ENCODE results near the gene ADGRD1.

Gene ADGRD1

DNA sequence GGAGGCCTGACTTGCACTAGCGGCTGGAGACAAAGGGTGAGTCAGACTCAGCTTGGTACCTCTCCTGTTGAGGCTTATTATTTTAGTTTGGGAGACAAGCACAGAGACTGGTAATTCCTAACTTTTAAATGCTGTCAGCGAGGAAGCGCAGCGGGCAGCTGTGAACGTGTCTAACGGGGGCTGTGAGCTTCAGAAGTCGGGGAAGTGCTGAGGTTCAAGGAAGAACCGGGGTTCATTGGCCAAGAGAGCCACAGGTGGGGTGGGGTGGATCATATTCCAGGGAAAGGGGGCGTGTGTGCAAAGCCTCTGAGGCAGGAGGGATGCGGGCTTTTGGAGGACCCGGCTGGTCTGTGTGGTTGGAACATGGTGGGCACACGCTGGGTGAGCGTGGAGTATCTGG, 36.1 kb upstream of the ADGRD1 start:
- H3K4me3 ChIP-seq (ENCODE audit: low read depth, low read length), result no peak overlapping the region
- TF ChIP-seq CTCF (IDR thresholded peaks at IDR 0.05; ENCODE audit: borderline replicate concordance, insufficient read depth, low read depth, low read length), result no peak

- TF ChIP-seq CTCF (IDR thresholded peaks at IDR 0.05; ENCODE audit: borderline replicate concordance, insufficient read depth, low read depth, low read length), result no peak
- no peak overlapping the region for H3K4me3 ChIP-seq (ENCODE audit: low read depth, low read length)
These were observed 34.6 kb upstream of the ADGRD1 start for GRCh38 chr12:130919086-130919485.

GRCh38 chr12:130920119-130920703, 33.5 kb upstream of the ADGRD1 start:
- no peak for TF ChIP-seq CTCF (IDR thresholded peaks at IDR 0.05; ENCODE audit: borderline replicate concordance, insufficient read depth, low read depth, low read length)
- no peak overlapping the region for H3K4me3 ChIP-seq (ENCODE audit: low read depth, low read length)

DNA sequence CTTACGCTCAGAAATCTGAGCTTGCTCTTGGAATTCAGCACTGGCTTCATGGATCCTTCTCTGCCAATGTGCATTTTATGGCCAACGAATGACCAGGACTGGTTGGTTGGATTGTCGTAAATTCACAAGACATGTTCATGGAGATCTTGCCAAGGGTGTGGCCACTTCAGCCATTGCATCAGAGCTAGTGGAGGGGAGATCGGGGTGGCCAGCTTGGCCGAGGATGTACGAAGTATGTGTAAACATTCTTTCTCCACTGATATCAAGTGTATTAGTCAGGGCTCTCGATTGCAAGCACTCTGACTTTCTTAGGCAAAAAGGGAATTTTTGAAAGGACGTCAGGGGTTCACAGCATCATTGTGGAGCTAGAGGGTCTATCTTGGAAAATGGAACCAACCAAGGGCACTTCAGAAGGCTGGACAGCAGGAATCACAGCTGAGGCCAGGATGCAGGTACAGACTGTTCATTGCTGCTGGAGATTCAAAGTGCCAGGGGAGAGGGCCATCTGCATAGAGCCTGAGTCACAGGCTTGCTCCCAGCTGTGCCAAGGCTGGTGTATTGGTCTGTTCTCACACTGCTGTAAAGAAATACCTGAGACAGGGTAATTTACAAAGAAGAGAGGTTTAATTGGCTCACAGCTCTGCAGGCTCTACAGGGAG, 32.9 kb upstream of the ADGRD1 start:
- no peak for TF ChIP-seq CTCF (IDR thresholded peaks at IDR 0.05; ENCODE audit: borderline replicate concordance, insufficient read depth, low read depth, low read length)
- no peak overlapping the region for H3K4me3 ChIP-seq (ENCODE audit: low read depth, low read length)

GRCh38 chr12:130922511-130922953, 31.2 kb upstream of the ADGRD1 start:
- no peak for TF ChIP-seq CTCF (IDR thresholded peaks at IDR 0.05; ENCODE audit: borderline replicate concordance, insufficient read depth, low read depth, low read length)
- H3K4me3 ChIP-seq (ENCODE audit: low read depth, low read length), result no peak overlapping the region

DNA sequence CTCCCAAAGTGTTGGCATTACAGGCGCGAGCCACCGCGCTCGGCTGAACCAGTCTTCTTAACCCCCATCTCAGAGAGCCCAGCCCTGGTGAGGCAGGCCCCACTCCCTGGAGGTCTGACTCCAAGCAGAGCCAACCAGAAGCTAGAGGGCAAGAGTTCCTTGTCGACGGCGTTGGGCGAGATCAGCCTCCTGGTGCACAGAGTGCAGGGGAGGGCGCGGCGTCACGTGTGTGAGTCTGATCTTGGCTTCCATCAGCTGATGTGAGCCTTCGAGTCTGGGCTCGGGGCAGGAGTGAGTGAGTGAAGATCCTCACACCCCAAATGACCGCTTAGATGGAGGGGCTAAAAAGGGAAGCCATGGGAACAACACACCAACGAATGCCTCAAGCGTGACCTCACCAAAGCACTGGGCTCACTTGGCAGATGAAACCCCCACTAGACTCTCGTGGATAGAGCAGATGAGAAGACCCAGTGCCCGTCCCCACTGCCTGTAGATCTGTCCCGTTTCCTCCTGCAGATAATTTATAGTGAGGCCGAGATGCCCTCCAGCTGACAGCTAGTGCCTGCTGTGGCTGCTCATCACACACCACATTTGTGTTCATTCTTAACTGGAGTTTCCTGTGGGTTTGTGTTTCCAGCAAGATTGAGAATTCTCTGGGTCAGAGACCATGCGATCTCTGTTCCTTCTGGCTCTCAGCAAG, 28.6 kb upstream of the ADGRD1 start:
- no peak for TF ChIP-seq CTCF (IDR thresholded peaks at IDR 0.05; ENCODE audit: borderline replicate concordance, insufficient read depth, low read depth, low read length)
- H3K4me3 ChIP-seq (ENCODE audit: low read depth, low read length), result no peak overlapping the region

DNA sequence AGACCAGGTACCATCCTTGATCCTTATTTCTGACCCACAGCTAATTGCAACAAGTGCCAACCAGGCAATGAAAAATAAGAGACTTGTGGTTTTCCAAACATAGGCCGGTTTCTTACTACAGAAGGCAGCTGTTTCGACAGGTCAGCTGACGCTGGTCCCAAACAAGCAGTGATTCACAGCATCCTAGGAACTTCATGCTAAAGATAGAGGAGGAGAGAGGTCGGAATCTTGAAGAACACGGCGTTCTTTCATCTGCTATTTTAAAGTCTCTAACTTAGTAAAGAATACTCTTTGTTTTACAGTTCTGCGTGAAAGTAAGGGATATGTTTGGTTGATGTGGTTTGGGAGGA, 28.1 kb upstream of the ADGRD1 start:
- H3K4me3 ChIP-seq (ENCODE audit: low read depth, low read length), result no peak overlapping the region
- TF ChIP-seq CTCF (IDR thresholded peaks at IDR 0.05; ENCODE audit: borderline replicate concordance, insufficient read depth, low read depth, low read length), result no peak

All from GM12875 (cell line).